Ramos (cell line): ENCODE measurements around the gene DNAJA4.

Source experiments
- in situ Hi-C: fragments of 300-500 bp; cut with MboI; formaldehyde crosslinking; loops from one replicate; pipeline ENCODE4 v1.14.3; 2022; ENCODE audit warnings: low sequenced_read_pairs; ENCODE audit not compliant: unreplicated experiment

Gene DNAJA4

GRCh38 chr15:78311292-78311691 lies 46.9 kb downstream of the DNAJA4 start:
- in situ Hi-C loops = loop anchor here (10.0 kb wide), 1 partner anchor 394 kb away; no protein-coding TSS in a partner anchor

GRCh38 chr15:78312536-78312935 lies 48.2 kb downstream of the DNAJA4 start:
- in situ Hi-C loops = loop anchor here (10.0 kb wide), 1 partner anchor 392 kb away; no protein-coding TSS in a partner anchor

DNA sequence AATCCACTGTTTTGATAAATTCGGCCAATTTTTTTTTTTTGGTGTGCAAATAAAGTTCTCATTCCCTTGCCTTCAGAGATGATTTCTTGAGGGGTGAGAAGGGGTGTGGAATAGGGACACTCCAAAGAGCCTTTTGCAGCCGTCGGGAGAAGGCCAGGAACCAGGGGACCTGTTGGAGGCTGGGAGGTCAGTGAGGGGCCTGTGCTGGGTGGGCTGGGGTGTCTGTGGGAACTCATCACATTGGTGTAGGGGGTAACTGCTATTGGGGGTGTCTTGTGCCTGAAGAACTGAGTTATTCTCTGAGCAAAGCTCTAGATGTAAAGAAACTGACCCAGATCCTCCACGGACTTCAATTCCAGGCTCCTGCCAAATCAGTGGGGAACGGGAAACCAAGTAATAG lies 48.6 kb downstream of the DNAJA4 start:
- in situ Hi-C loops = loop anchor here (10.0 kb wide), 1 partner anchor 392 kb away; no protein-coding TSS in a partner anchor

- in situ Hi-C loops = loop anchor here (10.0 kb wide), 1 partner anchor 391 kb away; no protein-coding TSS in a partner anchor
These were observed 49.0 kb downstream of the DNAJA4 start for GRCh38 chr15:78313383-78313782.

DNA sequence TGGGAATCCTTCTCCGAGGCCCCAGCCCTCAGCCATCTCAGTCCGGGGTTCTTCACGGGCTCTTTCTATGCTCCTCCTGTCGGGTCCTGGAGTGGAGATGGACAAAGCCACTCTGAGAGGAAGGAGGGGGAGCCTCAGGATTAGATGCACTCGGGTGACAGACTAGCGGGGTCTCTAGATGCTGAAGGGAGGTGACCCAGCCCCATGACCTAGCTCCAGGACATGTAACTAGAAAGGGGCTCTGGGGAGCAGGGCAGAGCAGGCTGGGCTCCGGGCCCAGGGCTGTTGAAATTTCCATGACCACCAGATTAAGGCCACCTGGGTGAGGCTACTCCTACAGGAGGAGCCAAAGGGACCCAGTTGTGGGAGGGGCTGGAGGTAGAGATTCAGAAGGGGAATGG lies 49.8 kb downstream of the DNAJA4 start:
- in situ Hi-C loops = loop anchor here (10.0 kb wide), 1 partner anchor 391 kb away; no protein-coding TSS in a partner anchor

- in situ Hi-C loops = loop anchor here (10.0 kb wide), 1 partner anchor 389 kb away; no protein-coding TSS in a partner anchor
These were observed 51.4 kb downstream of the DNAJA4 start for GRCh38 chr15:78315686-78316282.

DNA sequence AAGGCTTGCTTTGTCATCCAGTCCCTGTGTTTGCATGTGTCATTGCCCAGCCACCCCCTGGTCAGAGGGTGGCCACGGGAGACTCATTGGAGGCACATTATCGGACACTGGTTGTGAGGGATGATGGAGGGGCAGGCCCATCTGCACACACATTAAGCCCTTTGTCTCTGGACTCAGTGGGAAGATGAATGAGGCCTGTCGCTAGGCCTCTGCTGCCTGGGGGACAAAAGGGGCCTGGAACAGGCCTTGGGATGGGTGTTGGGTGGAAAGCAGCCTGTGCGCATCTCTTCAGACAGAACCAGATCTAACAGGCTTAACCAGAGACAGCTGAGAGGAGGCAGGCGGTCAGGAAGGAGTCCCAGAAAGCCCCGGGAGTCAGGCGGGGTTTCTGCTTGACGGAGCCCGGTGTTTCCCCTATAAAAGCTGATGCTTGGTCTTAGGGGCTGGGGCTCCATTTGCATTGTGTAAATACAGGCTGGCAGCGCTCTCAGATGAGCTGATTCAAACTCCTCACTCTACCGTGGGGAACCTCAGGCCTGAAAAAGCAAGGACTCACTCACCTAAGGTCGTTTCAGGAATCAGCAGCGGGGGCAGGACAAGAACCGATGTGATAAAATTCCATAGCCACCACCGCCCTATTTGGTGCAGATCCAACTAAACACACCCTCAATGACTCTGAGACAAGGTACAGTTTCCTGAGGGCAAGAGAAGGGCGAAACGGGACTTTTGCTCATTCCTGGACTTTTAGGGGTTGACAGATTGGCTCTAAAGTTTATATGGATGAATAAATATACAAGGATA lies 52.1 kb downstream of the DNAJA4 start:
- in situ Hi-C loops = loop anchor here (10.0 kb wide), 1 partner anchor 388 kb away; no protein-coding TSS in a partner anchor

DNA sequence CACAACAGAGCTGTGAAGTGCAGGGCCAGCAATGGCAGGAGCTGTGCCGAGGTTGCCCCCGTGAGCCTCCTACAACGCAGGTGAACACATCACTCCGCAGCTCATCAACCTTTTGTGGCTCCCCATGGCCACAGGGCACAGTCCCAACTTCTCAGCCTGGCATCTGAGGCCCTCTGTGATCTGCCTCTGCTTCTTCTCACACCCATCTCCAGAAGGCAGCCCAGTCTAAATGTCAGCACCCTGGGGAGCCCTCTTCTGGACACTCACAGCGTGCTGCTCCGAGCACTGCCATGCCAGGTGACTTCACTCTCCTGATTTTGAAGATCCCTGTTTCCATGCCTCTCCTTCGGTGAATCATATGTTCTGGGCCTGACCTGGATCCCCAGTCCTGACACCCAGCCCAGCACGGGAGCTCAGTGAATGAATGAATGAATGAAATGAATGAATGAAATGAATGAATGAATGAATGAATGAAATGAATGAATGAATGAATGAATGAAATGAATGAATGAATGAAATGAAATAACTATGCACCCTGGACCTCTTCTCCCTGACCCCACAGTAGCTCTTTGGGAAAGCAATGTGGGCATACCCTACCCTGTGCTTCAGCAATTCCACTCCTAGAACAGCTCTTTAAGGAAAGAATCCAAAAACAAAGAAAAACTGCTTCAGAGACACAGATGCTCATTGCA lies 52.9 kb downstream of the DNAJA4 start:
- in situ Hi-C loops = loop anchor here (10.0 kb wide), 1 partner anchor 388 kb away; no protein-coding TSS in a partner anchor

- in situ Hi-C loops = loop anchor here (10.0 kb wide), 1 partner anchor 385 kb away; no protein-coding TSS in a partner anchor
These were observed 55.2 kb downstream of the DNAJA4 start for GRCh38 chr15:78319588-78319987.

GRCh38 chr15:78320183-78320582 lies 55.8 kb downstream of the DNAJA4 start:
- in situ Hi-C loops = no loop called here

- in situ Hi-C loops = no loop called here
These were observed 56.7 kb downstream of the DNAJA4 start for GRCh38 chr15:78321041-78321570.

GRCh38 chr15:78321786-78322185 lies 57.4 kb downstream of the DNAJA4 start:
- in situ Hi-C loops = no loop called here

- in situ Hi-C loops = no loop called here
These were observed 57.9 kb downstream of the DNAJA4 start for GRCh38 chr15:78322243-78322642.

- in situ Hi-C loops = no loop called here
These were observed 58.6 kb downstream of the DNAJA4 start for GRCh38 chr15:78322724-78323521.

- in situ Hi-C loops = no loop called here
These were observed 59.3 kb downstream of the DNAJA4 start for GRCh38 chr15:78323693-78324092.

DNA sequence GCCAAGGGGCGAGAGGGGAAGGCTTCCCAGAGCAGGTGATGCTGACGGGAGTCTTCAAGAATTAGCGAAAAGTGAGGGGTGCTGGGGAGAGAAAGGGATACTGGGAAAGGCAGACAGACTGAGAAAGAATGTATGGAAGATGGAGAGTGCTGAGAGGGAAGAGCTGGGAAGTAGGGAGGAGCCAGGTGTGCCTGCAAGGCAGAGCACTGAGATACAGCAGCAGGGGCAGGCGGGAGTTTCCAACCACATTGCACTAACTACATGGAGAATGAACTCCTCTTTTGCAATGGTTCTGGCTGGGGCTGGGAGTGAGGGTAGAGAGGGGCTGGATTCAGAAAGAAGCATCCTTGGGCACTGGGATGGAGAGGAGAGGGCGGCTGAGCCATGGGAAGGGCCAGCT lies 59.8 kb downstream of the DNAJA4 start:
- in situ Hi-C loops = no loop called here

GRCh38 chr15:78325092-78325843 lies 60.9 kb downstream of the DNAJA4 start:
- in situ Hi-C loops = no loop called here

DNA sequence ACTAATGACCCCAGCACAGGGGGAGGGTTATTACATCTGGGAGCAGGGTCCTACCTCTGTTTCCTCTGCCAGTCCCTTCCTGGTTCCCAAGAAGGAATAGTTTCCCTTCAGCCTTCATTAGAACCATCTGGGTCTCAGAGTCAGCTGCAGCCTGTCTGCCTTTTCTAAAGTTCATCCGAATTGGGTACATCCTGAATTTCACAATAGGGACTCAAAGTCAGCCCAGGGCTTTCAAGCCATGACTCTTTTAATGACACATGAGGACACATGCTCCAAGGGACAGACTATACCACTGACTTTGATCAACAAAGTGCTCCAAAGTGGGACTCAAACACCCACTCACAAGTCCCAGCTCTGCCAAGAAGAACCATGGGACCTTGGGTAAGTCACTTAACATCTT lies 63.1 kb downstream of the DNAJA4 start:
- in situ Hi-C loops = no loop called here

DNA sequence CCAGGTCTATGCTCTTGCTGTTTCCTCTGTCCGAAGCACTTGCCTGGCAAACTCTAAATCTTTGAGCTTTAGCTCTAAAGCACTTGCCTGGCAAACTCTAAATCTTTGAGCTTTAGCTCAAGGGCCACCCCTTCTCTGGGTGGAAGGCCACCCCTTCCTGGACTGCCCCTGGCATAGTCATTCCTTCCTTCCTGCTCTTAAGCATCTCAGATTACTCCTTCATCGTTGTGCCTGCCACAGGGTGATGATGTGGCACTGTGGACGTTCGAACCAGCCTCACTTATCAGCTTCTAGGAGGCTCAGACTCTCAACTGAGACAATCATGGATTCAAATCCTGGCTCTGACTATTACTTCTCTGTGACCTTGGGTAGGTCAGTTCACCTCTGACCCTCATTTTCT lies 65.3 kb downstream of the DNAJA4 start:
- in situ Hi-C loops = no loop called here
